ENCODE measurements around the gene MAP4K1.
"Not testable (repeated sequence)": the region's sequence is repeated elsewhere in the genome, so short reads cannot be mapped to it uniquely, and the experiment has no call there.

The MAP4K1 gene

GRCh38 chr19:38596057-38596981 is 21.4 kb downstream of the MAP4K1 start:
- WGBS (ENCODE audit: insufficient coverage, insufficient read length), result no CpG with 5 or more reads among the region's 55 CpGs
- peak overlapping the region; percentile 53; the same call in 1 of the 2 replicates for H3K4me3 ChIP-seq (ENCODE audit: low read length)
- H3K27me3 ChIP-seq (ENCODE audit: control insufficient read depth, insufficient read depth, low read length), result no peaks in the 10 kb centered on the region
- H3K4me1 ChIP-seq (ENCODE audit: control insufficient read depth, insufficient read depth, low read length), result no peaks in the 10 kb centered on the region; the same call in 1 of the 2 replicates
- H3K36me3 ChIP-seq (ENCODE audit: control insufficient read depth, insufficient read depth, low read length), result no peaks in the 10 kb centered on the region
- no peaks in the 10 kb centered on the region for H3K9me3 ChIP-seq (ENCODE audit: control insufficient read depth, insufficient read depth, low read length)
- DNase-seq (ENCODE audit: low read depth, low spot score), result peak; percentile 88
- no peak overlapping the region for H3K27ac ChIP-seq (ENCODE audit: low read length)

GRCh38 chr19:38592940-38593339 is 24.8 kb downstream of the MAP4K1 start:
- Histone ChIP-seq H3K27ac (ENCODE audit: low read length) (no peak overlapping the region), H3K36me3 (ENCODE audit: control insufficient read depth, insufficient read depth, low read length) (no peaks in the 10 kb centered on the region), H3K27me3 (ENCODE audit: control insufficient read depth, insufficient read depth, low read length) (no peaks in the 10 kb centered on the region), H3K9me3 (ENCODE audit: control insufficient read depth, insufficient read depth, low read length) (no peaks in the 10 kb centered on the region), H3K4me1 (ENCODE audit: control insufficient read depth, insufficient read depth, low read length) (no peaks in the 10 kb centered on the region; the same call in 1 of the 2 replicates), H3K4me3 (ENCODE audit: low read length) (no peak overlapping the region)
- no peak for DNase-seq (ENCODE audit: low read depth, low spot score)
- no CpG with 5 or more reads among the region's 6 CpGs for WGBS (ENCODE audit: insufficient coverage, insufficient read length)

GRCh38 chr19:38588041-38588440 is 29.7 kb downstream of the MAP4K1 start:
- H3K27me3 ChIP-seq (ENCODE audit: control insufficient read depth, insufficient read depth, low read length), result no peaks in the 10 kb centered on the region
- H3K27ac ChIP-seq (ENCODE audit: low read length), result no peak overlapping the region
- WGBS (ENCODE audit: insufficient coverage, insufficient read length), result no CpG with 5 or more reads among the region's 2 CpGs
- peaks cover 5% of the 10 kb centered on the region; the same call in 1 of the 2 replicates for H3K36me3 ChIP-seq (ENCODE audit: control insufficient read depth, insufficient read depth, low read length)
- H3K9me3 ChIP-seq (ENCODE audit: control insufficient read depth, insufficient read depth, low read length), result no peaks in the 10 kb centered on the region
- H3K4me1 ChIP-seq (ENCODE audit: control insufficient read depth, insufficient read depth, low read length), result no peaks in the 10 kb centered on the region
- no peak overlapping the region for H3K4me3 ChIP-seq (ENCODE audit: low read length)
- DNase-seq (ENCODE audit: low read depth, low spot score), result no peak

- no peaks in the 10 kb centered on the region for H3K4me1 ChIP-seq (ENCODE audit: control insufficient read depth, insufficient read depth, low read length)
- no peak for DNase-seq (ENCODE audit: low read depth, low spot score)
- H3K27ac ChIP-seq (ENCODE audit: low read length), result no peak overlapping the region
- no CpG with 5 or more reads among the region's 2 CpGs for WGBS (ENCODE audit: insufficient coverage, insufficient read length)
- no peaks in the 10 kb centered on the region for H3K9me3 ChIP-seq (ENCODE audit: control insufficient read depth, insufficient read depth, low read length)
- no peaks in the 10 kb centered on the region for H3K27me3 ChIP-seq (ENCODE audit: control insufficient read depth, insufficient read depth, low read length)
- no peak overlapping the region for H3K4me3 ChIP-seq (ENCODE audit: low read length)
- peaks cover 5% of the 10 kb centered on the region; the same call in 1 of the 2 replicates for H3K36me3 ChIP-seq (ENCODE audit: control insufficient read depth, insufficient read depth, low read length)
These were observed 30.2 kb downstream of the MAP4K1 start for GRCh38 chr19:38587562-38587961.

- Histone ChIP-seq H3K4me1 (ENCODE audit: control insufficient read depth, insufficient read depth, low read length) (no peaks in the 10 kb centered on the region), H3K4me3 (ENCODE audit: low read length) (no peak overlapping the region), H3K36me3 (ENCODE audit: control insufficient read depth, insufficient read depth, low read length) (peaks cover 5% of the 10 kb centered on the region), H3K9me3 (ENCODE audit: control insufficient read depth, insufficient read depth, low read length) (no peaks in the 10 kb centered on the region), H3K27ac (ENCODE audit: low read length) (no peak overlapping the region), H3K27me3 (ENCODE audit: control insufficient read depth, insufficient read depth, low read length) (no peaks in the 10 kb centered on the region)
- DNase-seq (ENCODE audit: low read depth, low spot score), result no peak
- no CpG with 5 or more reads among the region's 4 CpGs for WGBS (ENCODE audit: insufficient coverage, insufficient read length)
These were observed 33.8 kb downstream of the MAP4K1 start for GRCh38 chr19:38583985-38584305.

GRCh38 chr19:38583219-38583984 is 34.4 kb downstream of the MAP4K1 start:
- Histone ChIP-seq H3K27ac (ENCODE audit: low read length) (no peak overlapping the region), H3K9me3 (ENCODE audit: control insufficient read depth, insufficient read depth, low read length) (no peaks in the 10 kb centered on the region), H3K4me1 (ENCODE audit: control insufficient read depth, insufficient read depth, low read length) (no peaks in the 10 kb centered on the region), H3K36me3 (ENCODE audit: control insufficient read depth, insufficient read depth, low read length) (peaks cover 5% of the 10 kb centered on the region), H3K4me3 (ENCODE audit: low read length) (no peak overlapping the region), H3K27me3 (ENCODE audit: control insufficient read depth, insufficient read depth, low read length) (no peaks in the 10 kb centered on the region)
- DNase-seq (ENCODE audit: low read depth, low spot score), result no peak
- WGBS (ENCODE audit: insufficient coverage, insufficient read length), result no CpG with 5 or more reads among the region's 14 CpGs

- H3K4me1 ChIP-seq (ENCODE audit: control insufficient read depth, insufficient read depth, low read length), result no peaks in the 10 kb centered on the region
- H3K4me3 ChIP-seq (ENCODE audit: low read length), result no peak overlapping the region
- DNase-seq (ENCODE audit: low read depth, low spot score), result no peak
- no peaks in the 10 kb centered on the region for H3K27me3 ChIP-seq (ENCODE audit: control insufficient read depth, insufficient read depth, low read length)
- WGBS (ENCODE audit: insufficient coverage, insufficient read length), result no CpG with 5 or more reads among the region's 15 CpGs
- no peaks in the 10 kb centered on the region; the same call in 1 of the 2 replicates for H3K36me3 ChIP-seq (ENCODE audit: control insufficient read depth, insufficient read depth, low read length)
- H3K9me3 ChIP-seq (ENCODE audit: control insufficient read depth, insufficient read depth, low read length), result no peaks in the 10 kb centered on the region
- no peak overlapping the region for H3K27ac ChIP-seq (ENCODE audit: low read length)
These were observed 37.7 kb downstream of the MAP4K1 start for GRCh38 chr19:38580080-38580479.

- not testable (repeated sequence) for H3K27me3 ChIP-seq (ENCODE audit: control insufficient read depth, insufficient read depth, low read length); H3K4me3 ChIP-seq (ENCODE audit: low read length); DNase-seq (ENCODE audit: low read depth, low spot score); H3K4me1 ChIP-seq (ENCODE audit: control insufficient read depth, insufficient read depth, low read length); H3K27ac ChIP-seq (ENCODE audit: low read length); H3K9me3 ChIP-seq (ENCODE audit: control insufficient read depth, insufficient read depth, low read length); H3K36me3 ChIP-seq (ENCODE audit: control insufficient read depth, insufficient read depth, low read length)
- no CpG with 5 or more reads among the region's 6 CpGs for WGBS (ENCODE audit: insufficient coverage, insufficient read length)
These were observed 38.4 kb downstream of the MAP4K1 start for GRCh38 chr19:38579304-38579703.

GRCh38 chr19:38577826-38578225 is 39.9 kb downstream of the MAP4K1 start:
- WGBS (ENCODE audit: insufficient coverage, insufficient read length), result no CpG with 5 or more reads among the region's 11 CpGs
- H3K9me3 ChIP-seq (ENCODE audit: control insufficient read depth, insufficient read depth, low read length), result no peaks in the 10 kb centered on the region
- no peaks in the 10 kb centered on the region for H3K4me1 ChIP-seq (ENCODE audit: control insufficient read depth, insufficient read depth, low read length)
- no peaks in the 10 kb centered on the region; the same call in 1 of the 2 replicates for H3K36me3 ChIP-seq (ENCODE audit: control insufficient read depth, insufficient read depth, low read length)
- no peak overlapping the region for H3K4me3 ChIP-seq (ENCODE audit: low read length)
- no peak overlapping the region for H3K27ac ChIP-seq (ENCODE audit: low read length)
- no peaks in the 10 kb centered on the region for H3K27me3 ChIP-seq (ENCODE audit: control insufficient read depth, insufficient read depth, low read length)
- DNase-seq (ENCODE audit: low read depth, low spot score), result no peak

GRCh38 chr19:38571682-38572081 is 46.1 kb downstream of the MAP4K1 start:
- no peak for DNase-seq (ENCODE audit: low read depth, low spot score)
- no peaks in the 10 kb centered on the region for H3K27me3 ChIP-seq (ENCODE audit: control insufficient read depth, insufficient read depth, low read length)
- no peak overlapping the region for H3K27ac ChIP-seq (ENCODE audit: low read length)
- no peak overlapping the region for H3K4me3 ChIP-seq (ENCODE audit: low read length)
- WGBS (ENCODE audit: insufficient coverage, insufficient read length), result no CpG with 5 or more reads among the region's 2 CpGs
- H3K36me3 ChIP-seq (ENCODE audit: control insufficient read depth, insufficient read depth, low read length), result 0 out of 2 replicates have a peak, but pooled peaks cover 3% of the 10 kb centered on the region
- H3K9me3 ChIP-seq (ENCODE audit: control insufficient read depth, insufficient read depth, low read length), result no peaks in the 10 kb centered on the region
- no peaks in the 10 kb centered on the region for H3K4me1 ChIP-seq (ENCODE audit: control insufficient read depth, insufficient read depth, low read length)

Measured in iPS DF 6.9 (cell line).